GM19324 (cell line): ENCODE measurements around the gene PAEP.
"Not testable (repeated sequence)": the region's sequence is repeated elsewhere in the genome, so short reads cannot be mapped to it uniquely, and the experiment has no call there.

Experiments used
- ATAC-seq: cut with Tn5 transposase; IDR thresholded peaks from one replicate; pipeline ENCODE4 v1.9.1; 2021; ENCODE audit warnings: mild to moderate bottlenecking, moderate library complexity; ENCODE audit not compliant: unreplicated experiment, low FRiP score

The PAEP gene

GRCh38 chr9:135549478-135550343, 11.8 kb upstream of the PAEP start:
- not testable (repeated sequence) for ATAC-seq

GRCh38 chr9:135550344-135550918, 11.1 kb upstream of the PAEP start:
- no peak for ATAC-seq

GRCh38 chr9:135551031-135551430, 10.5 kb upstream of the PAEP start:
- no peak for ATAC-seq

- ATAC-seq: no peak
These were observed 10.1 kb upstream of the PAEP start for GRCh38 chr9:135551456-135551855.

- no peak for ATAC-seq
These were observed 9.4 kb upstream of the PAEP start for GRCh38 chr9:135552021-135552697.

GRCh38 chr9:135552698-135553171, 8.8 kb upstream of the PAEP start:
- no peak for ATAC-seq

GRCh38 chr9:135554718-135555117, 6.8 kb upstream of the PAEP start:
- no peak for ATAC-seq

GRCh38 chr9:135555203-135555602, 6.4 kb upstream of the PAEP start:
- ATAC-seq: no peak

- ATAC-seq: no peak
These were observed 5.6 kb upstream of the PAEP start for GRCh38 chr9:135555910-135556309.

- no peak for ATAC-seq
These were observed 1.9 kb upstream of the PAEP start for GRCh38 chr9:135559606-135560005.

GRCh38 chr9:135562235-135562745, 734 bp downstream of the PAEP start:
- ATAC-seq: no peak

- ATAC-seq: no peak
These were observed 1.5 kb downstream of the PAEP start for GRCh38 chr9:135563039-135563476.

GRCh38 chr9:135563858-135564257, 2.3 kb downstream of the PAEP start:
- no peak for ATAC-seq

- ATAC-seq: no peak
These were observed 3.6 kb downstream of the PAEP start for GRCh38 chr9:135565141-135565628.

- ATAC-seq: no peak
These were observed 4.1 kb downstream of the PAEP start for GRCh38 chr9:135565636-135566035.

- no peak for ATAC-seq
These were observed 5.0 kb downstream of the PAEP start for GRCh38 chr9:135566552-135566951.

- no peak for ATAC-seq
These were observed 5.8 kb downstream of the PAEP start for GRCh38 chr9:135567311-135567710.

- no peak for ATAC-seq
These were observed 6.5 kb downstream of the PAEP start for GRCh38 chr9:135568026-135568425.

- no peak for ATAC-seq
These were observed 8.9 kb downstream of the PAEP start for GRCh38 chr9:135570456-135570855.

GRCh38 chr9:135572233-135572632, 10.7 kb downstream of the PAEP start:
- ATAC-seq: no peak

- no peak for ATAC-seq
These were observed 11.6 kb downstream of the PAEP start for GRCh38 chr9:135573124-135573523.
